K562 (cell line): ENCODE measurements around the gene C1RL. TPM values are rescaled to one million over a fixed set of nuclear protein-coding genes. Genes with fewer than 3 reads are reported as not detected.

Source experiments
- ATAC-seq: fragments of 200-7000 bp; cut with Tn5 transposase; 3 replicates; pipeline ENCODE4 v1.9.1; 2020; ENCODE audit warnings: moderate library complexity
- BruUV-seq: library from RNA; stranded (reverse); fragments of 400-500 nt; replicated peaks from 2 replicates; lab custom pipeline; 2021; lab: Mats Ljungman, UMichigan
- CTCF ChIA-PET: fragments of 300-600 bp; formaldehyde crosslinking; extraction: SDS; loops from one replicate; lab custom pipeline; 2021; ENCODE audit warnings: low intra/inter-chr PET ratio; lab: Yijun Ruan, JAX
- POLR2A ChIA-PET: fragments of 300-600, 350-650 bp; sonication (Branson Sonifier 250); formaldehyde crosslinking; extraction: SDS; loops from one replicate; lab custom pipeline; 2021; ENCODE audit warnings: antibody characterized with exemption, inconsistent platforms; lab: Yijun Ruan, JAX
- DNase-seq, 4 experiments: peaks; one replicate each; pipeline versions ENCODE4 v3.0.0 to v3.0.0-alpha.2; 2011 to 2018; ENCODE audit warnings: low spot score in 3 of 4, mixed read lengths in 3 of 4; ENCODE audit errors: extremely low read depth in 1 of 4
- FAIRE-seq: peaks from 2 replicates; lab custom pipeline; 2011; peaks lifted over from hg19 to GRCh38; lab: Jason Lieb, UNC
- H2AFZ ChIP-seq: 2 replicates; pipeline ENCODE4 v1.6.0; 2011; ENCODE audit warnings: low read depth, low read length, control low read depth, inconsistent platforms
- H3K27ac ChIP-seq: fragments of 200-600 bp; 3 replicates; pipeline ENCODE4 v1.8.0; 2011; ENCODE audit warnings: low read depth, mild to moderate bottlenecking, control low read depth, inconsistent platforms, low read length, moderate library complexity, mixed read lengths; ENCODE audit errors: extremely low read depth
- H3K27me3 ChIP-seq, 2 experiments: fragments of 300-600 bp in 1 of 2; 2 replicates in 1 of 2; 3 replicates in 1 of 2; pipeline versions ENCODE4 v1.6.0 to v1.8.0; 2011; ENCODE audit warnings: inconsistent platforms in 2 of 2, low read length in 2 of 2, mild to moderate bottlenecking in 1 of 2, mixed read lengths in 1 of 2, moderate library complexity in 1 of 2; ENCODE audit not compliant: control insufficient read depth in 2 of 2, insufficient read depth in 2 of 2
- H3K36me3 ChIP-seq: fragments of 300-600 bp; 3 replicates; pipeline ENCODE4 v1.8.0; 2011; ENCODE audit warnings: mild to moderate bottlenecking, low read length, inconsistent platforms; ENCODE audit not compliant: control insufficient read depth, insufficient read depth
- H3K4me1 ChIP-seq, 2 experiments: fragments of 200-600 bp in 1 of 2; replicated peaks in 1 of 2; 2 replicates in 1 of 2; 3 replicates in 1 of 2; pipeline versions ENCODE4 v1.5.1 to v1.8.0; 2011; ENCODE audit warnings: inconsistent platforms in 2 of 2, low read length in 2 of 2, mild to moderate bottlenecking in 1 of 2, mixed read lengths in 1 of 2, moderate library complexity in 1 of 2; ENCODE audit not compliant: control insufficient read depth in 2 of 2, insufficient read depth in 2 of 2
- H3K4me2 ChIP-seq: 2 replicates; pipeline ENCODE4 v1.6.1; 2011; ENCODE audit warnings: low read length, control low read depth, inconsistent platforms, mixed read lengths; ENCODE audit not compliant: insufficient read depth
- H3K4me3 ChIP-seq: fragments of 200-600 bp; sonication (generic), shearing (Covaris generic); 2 replicates; pipeline ENCODE4 v1.5.1; 2016; ENCODE audit warnings: control low read depth, inconsistent platforms
- H3K79me2 ChIP-seq: fragments of 200-600 bp; 3 replicates; pipeline ENCODE4 v1.8.0; 2011; ENCODE audit warnings: low read length, inconsistent platforms; ENCODE audit not compliant: control insufficient read depth, insufficient read depth
- H3K9ac ChIP-seq, 2 experiments: 2 replicates each; pipeline versions ENCODE4 v1.6.0 to v1.6.1; 2011; ENCODE audit warnings: low read depth in 2 of 2, low read length in 2 of 2, control low read depth in 1 of 2, inconsistent platforms in 1 of 2, mild to moderate bottlenecking in 1 of 2, mixed read lengths in 1 of 2; ENCODE audit not compliant: insufficient read depth in 1 of 2
- H3K9me1 ChIP-seq: one replicate; pipeline ENCODE4 v1.6.0; 2011; ENCODE audit warnings: inconsistent platforms, mild to moderate bottlenecking, low read length, moderate library complexity; ENCODE audit not compliant: control insufficient read depth, insufficient read depth
- H3K9me3 ChIP-seq: replicated peaks from 2 replicates; pipeline ENCODE4 v1.5.1; 2011; ENCODE audit warnings: low read depth, low read length, inconsistent platforms; ENCODE audit not compliant: control insufficient read depth, insufficient read depth
- H4K20me1 ChIP-seq: replicated peaks from 2 replicates; pipeline ENCODE4 v1.6.1; 2011; ENCODE audit warnings: low read length, inconsistent platforms, mixed read lengths; ENCODE audit not compliant: control insufficient read depth, insufficient read depth
- CREB1 ChIP-seq, 2 experiments: sonication (generic) in 1 of 2; formaldehyde crosslinking in 1 of 2; IDR thresholded peaks; 2 replicates each; pipeline versions ENCODE4 v1.6.1 to v1.8.0; 2012 to 2022; ENCODE audit warnings: inconsistent platforms in 1 of 2, mild to moderate bottlenecking in 1 of 2, missing genetic modification reagents in 1 of 2, moderate library complexity in 1 of 2
- DNMT1 ChIP-seq: fragments of 450-650 bp; IDR thresholded peaks from 2 replicates; pipeline ENCODE4 v1.6.1; 2016; ENCODE audit warnings: antibody characterized with exemption, mild to moderate bottlenecking
- FOXK2 ChIP-seq, 2 experiments: fragments of 450-650 bp; IDR thresholded peaks in 1 of 2; conservative IDR thresholded peaks in 1 of 2; 2 replicates each; pipeline ENCODE4 v1.6.1; 2016; ENCODE audit warnings: low read depth in 2 of 2, mild to moderate bottlenecking in 1 of 2
- HNRNPLL ChIP-seq: fragments of 200-400 bp; formaldehyde crosslinking; IDR thresholded peaks from 2 replicates; pipeline ENCODE4 v1.6.1; 2017; ENCODE audit warnings: low read length, low read depth, mild to moderate bottlenecking; ENCODE audit not compliant: poor library complexity, severe bottlenecking
- HSF4 ChIP-seq: fragments of 250-450 bp; sonication (Bioruptor Pico); IDR thresholded peaks from 2 replicates; pipeline ENCODE4 v2.1.2; 2022; ENCODE audit warnings: mild to moderate bottlenecking, moderate library complexity, borderline replicate concordance
- KHSRP ChIP-seq: fragments of 450-650 bp; IDR thresholded peaks from 2 replicates; pipeline ENCODE4 v1.6.1; 2017
- MYBL2 ChIP-seq, 2 experiments: fragments of 450-650 bp in 1 of 2; sonication (generic) in 1 of 2; formaldehyde crosslinking in 1 of 2; IDR thresholded peaks; 2 replicates each; pipeline versions ENCODE4 v1.6.1 to v1.8.1; 2017 to 2022; ENCODE audit warnings: borderline replicate concordance in 1 of 2, inconsistent platforms in 1 of 2, low read depth in 1 of 2, mild to moderate bottlenecking in 1 of 2, missing genetic modification reagents in 1 of 2, moderate library complexity in 1 of 2
- RBM34 ChIP-seq: fragments of 200-400 bp; formaldehyde crosslinking; IDR thresholded peaks from 2 replicates; pipeline ENCODE4 v1.6.1; 2018; ENCODE audit warnings: low read length, borderline replicate concordance; ENCODE audit not compliant: insufficient read depth
- SIRT6 ChIP-seq: IDR thresholded peaks from one replicate; pipeline ENCODE4 v1.6.1; 2012; ENCODE audit warnings: low read depth, mild to moderate bottlenecking, control low read depth, inconsistent platforms, low read length, moderate library complexity
- STAG1 ChIP-seq: sonication (generic); formaldehyde crosslinking; IDR thresholded peaks from 2 replicates; pipeline ENCODE4 v1.5.0; 2020; ENCODE audit warnings: missing genetic modification reagents, borderline replicate concordance
- SUPT5H ChIP-seq: fragments of 450-650 bp; IDR thresholded peaks from 2 replicates; pipeline ENCODE4 v1.6.1; 2016
- ZBTB7A ChIP-seq: IDR thresholded peaks from 2 replicates; pipeline ENCODE4 v1.6.1; 2011; ENCODE audit warnings: low read depth, mild to moderate bottlenecking, low read length, moderate library complexity, borderline replicate concordance; ENCODE audit not compliant: control insufficient read depth
- ZNF41 ChIP-seq: fragments of 250-450 bp; sonication (Bioruptor Pico); conservative IDR thresholded peaks from 2 replicates; pipeline ENCODE4 v1.4.0; 2020; ENCODE audit warnings: mild to moderate bottlenecking
- ZNF764 ChIP-seq: fragments of 250-450 bp; sonication (Bioruptor Pico); IDR thresholded peaks from 2 replicates; pipeline ENCODE4 v1.4.0; 2020; ENCODE audit warnings: low read depth, mild to moderate bottlenecking, moderate library complexity
- WGBS: fragments of 100-300 bp; shearing (Covaris generic); methylation state at CpG from one replicate; pipeline ENCODE4 v1.1.6; 2016; ENCODE audit warnings: low coverage, mixed read lengths; ENCODE audit not compliant: insufficient coverage; ENCODE audit errors: missing lambda C conversion rate; 5-methylcytosine and 5-hydroxymethylcytosine counted together
- in situ Hi-C: fragments of 300-500 bp; cut with MboI; formaldehyde crosslinking; loops from 4 replicates; pipeline ENCODE4 v1.15.0; 2018; ENCODE audit warnings: inconsistent platforms, mixed read lengths
- intact Hi-C: fragments of 100-400 bp; cut with micrococcal nuclease; formaldehyde crosslinking; loops from 2 replicates; pipeline ENCODE4 v1.14.2; 2022
- polyA plus RNA-seq, 8 experiments: library from polyadenylated mRNA; depleted of rRNA in 4 of 8; stranded (reverse) in 5 of 8; unstranded in 3 of 8; fragments of >200 nt; fragmentation: Nextera tagmentation in 2 of 8; fragmentation: Illumina TruSeq in 1 of 8; extraction: Ambion mirVana in 2 of 8; extraction: Trizol in 1 of 8; gene quantifications; 2 replicates each; pipeline versions ENCODE4 v1.2.1 to v1.2.3, GENCODE V29; 2011 to 2014; ENCODE audit warnings: inconsistent platforms in 1 of 8, missing spikeins in 1 of 8
- total RNA-seq, 7 experiments: library from RNA; depleted of rRNA in 6 of 7; stranded (reverse); fragments of >200 nt in 6 of 7; fragmentation: Illumina TruSeq in 2 of 7; extraction: Trizol in 2 of 7; gene quantifications; 2 replicates each; pipeline versions ENCODE4 v1.2.1 to v1.2.3, GENCODE V29; 2011 to 2021; ENCODE audit warnings: low replicate concordance in 1 of 7
- TF ChIP-seq, protein P1 (sequence below), 2 experiments: fragments of 200-800 bp in 1 of 2; sonication (Bioruptor generic) in 1 of 2; sonication (generic) in 1 of 2; formaldehyde crosslinking in 1 of 2; IDR thresholded peaks in 1 of 2; conservative IDR thresholded peaks in 1 of 2; 2 replicates each; pipeline versions ENCODE4 v1.5.0 to v1.6.1; 2016 to 2020; ENCODE audit warnings: missing compliant biosample characterization in 1 of 2, missing genetic modification characterization in 1 of 2, missing genetic modification reagents in 1 of 2
- TF ChIP-seq, protein P2 (sequence below): sonication (generic); formaldehyde crosslinking; IDR thresholded peaks from 2 replicates; pipeline ENCODE4 v1.8.0; 2022; ENCODE audit warnings: mild to moderate bottlenecking, missing genetic modification reagents, borderline replicate concordance
- TF ChIP-seq, protein P3 (sequence below): fragments of 250-450 bp; sonication (Bioruptor Pico); IDR thresholded peaks from 2 replicates; pipeline ENCODE4 v1.8.0; 2021; ENCODE audit warnings: moderate library complexity, mild to moderate bottlenecking, inconsistent platforms

C1RL gene
- total and polyA plus RNA-seq, 9 of the 15 experiments (the other 6 are each of a cell fraction or from before 2014, with no cell fraction given): 1.4 to 10.7 (median 8.0) TPM

DNA sequence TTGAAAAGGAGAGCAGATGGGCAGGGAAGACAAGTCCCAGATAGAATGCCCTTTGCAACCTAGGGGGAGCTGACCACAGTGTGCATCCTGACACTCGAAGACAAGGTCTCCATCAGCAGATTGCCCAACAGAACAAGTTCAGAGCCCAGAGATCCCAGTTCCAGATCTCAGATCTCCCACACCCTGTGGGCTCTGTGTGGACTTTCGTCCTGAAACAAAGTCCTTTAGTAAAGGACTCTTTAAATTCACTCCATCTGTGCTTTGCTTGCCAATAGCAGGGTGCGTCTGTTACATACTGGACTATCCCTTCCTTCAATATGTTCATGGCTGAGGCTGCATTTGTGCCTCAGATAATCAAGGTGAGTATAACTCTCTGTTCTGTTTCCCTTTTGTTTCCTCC is 8.7 kb upstream of the C1RL start:
- ChIA-PET CTCF (no interaction called here), POLR2A (interaction anchor here (0.9 to 1.3 kb wide), 3 partner anchors 11 to 173 kb away, joined by 3 to 5 read pairs (median 3); partner anchors contain the start of genes LPCAT3 and RBP5)
- ATAC-seq: no peak
- H3K79me2 ChIP-seq: no peaks in the 10 kb centered on the region
- no peak overlapping the region for H3K4me2 ChIP-seq
- WGBS: 54% methylated on average over 3 of the region's 3 CpGs
- no peak for DNase-seq
- no peaks in the 10 kb centered on the region for H4K20me1 ChIP-seq
- intact Hi-C loops: no loop called here
- no TSS peak for BruUV-seq
- H2AFZ ChIP-seq: no peak overlapping the region
- peaks cover 23 to 34% of the 10 kb centered on the region in 2 experiments; a peak in 4 of 5 replicates for H3K4me1 ChIP-seq
- no peaks in the 10 kb centered on the region for H3K27me3 ChIP-seq
- in situ Hi-C loops: no loop called here
- no peaks in the 10 kb centered on the region for H3K9me1 ChIP-seq
- H3K9me3 ChIP-seq: no peaks in the 10 kb centered on the region
- no peak overlapping the region for H3K27ac ChIP-seq
- no peak overlapping the region for H3K4me3 ChIP-seq
- no peak for FAIRE-seq
- H3K9ac ChIP-seq: no peak overlapping the region
- H3K36me3 ChIP-seq: peaks cover 2% of the 10 kb centered on the region; the same call in 2 of the 3 replicates
- TF ChIP-seq ZNF41 (CRISPR knock-in tag) (no peak), CREB1 (IDR thresholded peaks at IDR 0.05) (no peak), CREB1 (CRISPR knock-in tag; IDR thresholded peaks at IDR 0.05) (no peak), ZBTB7A (no peak), SIRT6 (no peak), FOXK2 (conservative IDR thresholded peaks at IDR 0.05 in 1 of 2, IDR thresholded peaks at IDR 0.05 in 1 of 2; ENCODE audit: low read depth in 2 of 2) (no peak), MYBL2 (IDR thresholded peaks at IDR 0.05; ENCODE audit: low read depth) (no peak), MYBL2 (CRISPR knock-in tag; IDR thresholded peaks at IDR 0.05; ENCODE audit: borderline replicate concordance) (no peak), HSF4 (CRISPR knock-in tag) (no peak), DNMT1 (no peak), KHSRP (no peak), ZNF764 (CRISPR knock-in tag) (no peak), STAG1 (CRISPR knock-in tag) (no peak), SUPT5H (no peak), RBM34 (no peak), HNRNPLL (no peak)
- TF ChIP-seq, protein P1, sequence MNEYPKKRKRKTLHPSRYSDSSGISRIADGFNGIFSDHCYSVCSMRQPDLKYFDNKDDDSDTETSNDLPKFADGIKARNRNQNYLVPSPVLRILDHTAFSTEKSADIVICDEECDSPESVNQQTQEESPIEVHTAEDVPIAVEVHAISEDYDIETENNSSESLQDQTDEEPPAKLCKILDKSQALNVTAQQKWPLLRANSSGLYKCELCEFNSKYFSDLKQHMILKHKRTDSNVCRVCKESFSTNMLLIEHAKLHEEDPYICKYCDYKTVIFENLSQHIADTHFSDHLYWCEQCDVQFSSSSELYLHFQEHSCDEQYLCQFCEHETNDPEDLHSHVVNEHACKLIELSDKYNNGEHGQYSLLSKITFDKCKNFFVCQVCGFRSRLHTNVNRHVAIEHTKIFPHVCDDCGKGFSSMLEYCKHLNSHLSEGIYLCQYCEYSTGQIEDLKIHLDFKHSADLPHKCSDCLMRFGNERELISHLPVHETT (CRISPR knock-in tag; conservative IDR thresholded peaks at IDR 0.05 in 1 of 2, IDR thresholded peaks at IDR 0.05 in 1 of 2): no peak
- TF ChIP-seq, protein P2, sequence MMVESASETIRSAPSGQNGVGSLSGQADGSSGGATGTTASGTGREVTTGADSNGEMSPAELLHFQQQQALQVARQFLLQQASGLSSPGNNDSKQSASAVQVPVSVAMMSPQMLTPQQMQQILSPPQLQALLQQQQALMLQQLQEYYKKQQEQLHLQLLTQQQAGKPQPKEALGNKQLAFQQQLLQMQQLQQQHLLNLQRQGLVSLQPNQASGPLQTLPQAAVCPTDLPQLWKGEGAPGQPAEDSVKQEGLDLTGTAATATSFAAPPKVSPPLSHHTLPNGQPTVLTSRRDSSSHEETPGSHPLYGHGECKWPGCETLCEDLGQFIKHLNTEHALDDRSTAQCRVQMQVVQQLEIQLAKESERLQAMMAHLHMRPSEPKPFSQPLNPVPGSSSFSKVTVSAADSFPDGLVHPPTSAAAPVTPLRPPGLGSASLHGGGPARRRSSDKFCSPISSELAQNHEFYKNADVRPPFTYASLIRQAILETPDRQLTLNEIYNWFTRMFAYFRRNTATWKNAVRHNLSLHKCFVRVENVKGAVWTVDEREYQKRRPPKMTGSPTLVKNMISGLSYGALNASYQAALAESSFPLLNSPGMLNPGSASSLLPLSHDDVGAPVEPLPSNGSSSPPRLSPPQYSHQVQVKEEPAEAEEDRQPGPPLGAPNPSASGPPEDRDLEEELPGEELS (CRISPR knock-in tag): no peak
- TF ChIP-seq, protein P3, sequence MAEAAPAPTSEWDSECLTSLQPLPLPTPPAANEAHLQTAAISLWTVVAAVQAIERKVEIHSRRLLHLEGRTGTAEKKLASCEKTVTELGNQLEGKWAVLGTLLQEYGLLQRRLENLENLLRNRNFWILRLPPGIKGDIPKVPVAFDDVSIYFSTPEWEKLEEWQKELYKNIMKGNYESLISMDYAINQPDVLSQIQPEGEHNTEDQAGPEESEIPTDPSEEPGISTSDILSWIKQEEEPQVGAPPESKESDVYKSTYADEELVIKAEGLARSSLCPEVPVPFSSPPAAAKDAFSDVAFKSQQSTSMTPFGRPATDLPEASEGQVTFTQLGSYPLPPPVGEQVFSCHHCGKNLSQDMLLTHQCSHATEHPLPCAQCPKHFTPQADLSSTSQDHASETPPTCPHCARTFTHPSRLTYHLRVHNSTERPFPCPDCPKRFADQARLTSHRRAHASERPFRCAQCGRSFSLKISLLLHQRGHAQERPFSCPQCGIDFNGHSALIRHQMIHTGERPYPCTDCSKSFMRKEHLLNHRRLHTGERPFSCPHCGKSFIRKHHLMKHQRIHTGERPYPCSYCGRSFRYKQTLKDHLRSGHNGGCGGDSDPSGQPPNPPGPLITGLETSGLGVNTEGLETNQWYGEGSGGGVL: no peak
